ENCODE results near the gene STX2. TPM values are rescaled to one million over a fixed set of nuclear protein-coding genes. Genes with fewer than 3 reads are reported as not detected.

Gene STX2
- polyA plus RNA-seq, 1 donor from 2014 or later: 67.0 TPM

- Histone ChIP-seq H3K79me2 (replicated peaks; ENCODE audit: insufficient read depth, low read length) (peaks cover 22% of the 10 kb centered on the region), H2AFZ (ENCODE audit: low read depth, low read length) (no peak overlapping the region), H3K4me2 (ENCODE audit: low read length) (peak overlapping the region; percentile 84), H3F3A (ENCODE audit: insufficient read depth, low read length, poor library complexity, severe bottlenecking) (no peaks in the 10 kb centered on the region), H3K9ac (ENCODE audit: low read length) (peak overlapping the region; percentile 82), H4K20me1 (ENCODE audit: insufficient read depth) (peaks cover 8% of the 10 kb centered on the region), H3K9me2 (ENCODE audit: insufficient read depth, low read length) (no peaks in the 10 kb centered on the region), H3K27me3 (ENCODE audit: insufficient read depth, low read depth, low read length) (no peaks in the 10 kb centered on the region), H3K9me3 (ENCODE audit: low read length) (no peaks in the 10 kb centered on the region), H3K4me3 (ENCODE audit: low read length) (peak overlapping the region; percentile 76), H3K27ac (ENCODE audit: low read length) (no peak overlapping the region), H3K36me3 (ENCODE audit: insufficient read depth, low read length) (peaks cover 3% of the 10 kb centered on the region)
- TF ChIP-seq EP300 (conservative IDR thresholded peaks at IDR 0.05; ENCODE audit: poor library complexity, severe bottlenecking): no peak
- no peak for TF ChIP-seq RAD21 (conservative IDR thresholded peaks at IDR 0.05)
Measured at GRCh38 chr12:130873106-130873795, 34.2 kb upstream of the STX2 start.

- peak overlapping the region; percentile 72 for H3K27ac ChIP-seq (ENCODE audit: low read length)
- peaks cover 1% of the 10 kb centered on the region for H3K36me3 ChIP-seq (ENCODE audit: insufficient read depth, low read length)
- no peaks in the 10 kb centered on the region for H3K9me3 ChIP-seq (ENCODE audit: low read length)
- no peak overlapping the region for H2AFZ ChIP-seq (ENCODE audit: low read depth, low read length)
- peak overlapping the region; percentile 84 for H3K4me2 ChIP-seq (ENCODE audit: low read length)
- peaks cover 8% of the 10 kb centered on the region for H4K20me1 ChIP-seq (ENCODE audit: insufficient read depth)
- TF ChIP-seq POLR2AphosphoS5 (IDR thresholded peaks at IDR 0.05): no peak
- TF ChIP-seq CTCF (IDR thresholded peaks at IDR 0.05; ENCODE audit: poor library complexity, severe bottlenecking): no peak
- peak; percentile 19 for TF ChIP-seq SMC3 (conservative IDR thresholded peaks at IDR 0.05; ENCODE audit: poor library complexity)
- no peak for TF ChIP-seq EP300 (conservative IDR thresholded peaks at IDR 0.05; ENCODE audit: poor library complexity, severe bottlenecking)
- peak; percentile 25 for TF ChIP-seq RAD21 (conservative IDR thresholded peaks at IDR 0.05)
- peak; percentile 9 for TF ChIP-seq TAF1 (IDR thresholded peaks at IDR 0.05; ENCODE audit: low read depth)
- TF ChIP-seq EZH2 (IDR thresholded peaks at IDR 0.05; ENCODE audit: borderline replicate concordance, insufficient read depth, low read length, poor library complexity, severe bottlenecking): no peak
- no peak for TF ChIP-seq REST (IDR thresholded peaks at IDR 0.05; ENCODE audit: borderline replicate concordance)
- peak; percentile 79 for TF ChIP-seq MXI1 (conservative IDR thresholded peaks at IDR 0.05; ENCODE audit: poor library complexity, severe bottlenecking)
- H3K4me3 ChIP-seq (ENCODE audit: low read length): peak overlapping the region; percentile 76
- no peaks in the 10 kb centered on the region for H3K9me2 ChIP-seq (ENCODE audit: insufficient read depth, low read length)
- H3F3A ChIP-seq (ENCODE audit: insufficient read depth, low read length, poor library complexity, severe bottlenecking): no peaks in the 10 kb centered on the region
- no peaks in the 10 kb centered on the region for H3K27me3 ChIP-seq (ENCODE audit: insufficient read depth, low read depth, low read length)
- H3K79me2 ChIP-seq (replicated peaks; ENCODE audit: insufficient read depth, low read length): peaks cover 22% of the 10 kb centered on the region
- peak overlapping the region; percentile 82 for H3K9ac ChIP-seq (ENCODE audit: low read length)
Measured at GRCh38 chr12:130872179-130873096, 33.4 kb upstream of the STX2 start.
